ENCODE results near the gene MRNIP. TPM values are rescaled to one million over a fixed set of nuclear protein-coding genes. Genes with fewer than 3 reads are reported as not detected.

The MRNIP gene
- total RNA-seq, result 8.3 TPM

GRCh38 chr5:179858586-179859427 is at the start of gene MRNIP:
Gene MRNIP, minus strand, starts transcription at chr5:179858817. Its CDS starts 21 bp downstream, at chr5:179858796.
- peak; percentile 97 for ATAC-seq

GRCh38 chr5:179907556-179908324 is 49.1 kb upstream of the MRNIP start, which contains the start of gene TBC1D9B:
Gene TBC1D9B, minus strand, starts transcription at chr5:179907897. Its CDS starts 76 bp downstream, at chr5:179907821.
- peak; percentile 81 for ATAC-seq

- ATAC-seq, result peak; percentile 40
Measured at GRCh38 chr5:179906795-179907555, 48.4 kb upstream of the MRNIP start.

GRCh38 chr5:179906294-179906794 is 47.7 kb upstream of the MRNIP start:
- ATAC-seq, result no peak

- no peak for ATAC-seq
Measured at GRCh38 chr5:179905161-179905560, 46.5 kb upstream of the MRNIP start.

- ATAC-seq, result no peak
Measured at GRCh38 chr5:179904463-179905160, 46.0 kb upstream of the MRNIP start.

- ATAC-seq, result no peak
Measured at GRCh38 chr5:179902763-179903158, 44.1 kb upstream of the MRNIP start.

- peak; percentile 12 for ATAC-seq
Measured at GRCh38 chr5:179901915-179902762, 43.5 kb upstream of the MRNIP start.

GRCh38 chr5:179901462-179901861 is 42.8 kb upstream of the MRNIP start:
- ATAC-seq, result no peak

- ATAC-seq, result no peak
Measured at GRCh38 chr5:179900711-179901110, 42.1 kb upstream of the MRNIP start.

- no peak for ATAC-seq
Measured at GRCh38 chr5:179900206-179900605, 41.6 kb upstream of the MRNIP start.

GRCh38 chr5:179895861-179896260 is 37.2 kb upstream of the MRNIP start:
- ATAC-seq, result no peak

GRCh38 chr5:179893958-179894895 is 35.6 kb upstream of the MRNIP start:
- no peak for ATAC-seq

- ATAC-seq, result no peak
Measured at GRCh38 chr5:179893076-179893957, 34.7 kb upstream of the MRNIP start.

- no peak for ATAC-seq
Measured at GRCh38 chr5:179892255-179892654, 33.6 kb upstream of the MRNIP start.

GRCh38 chr5:179890751-179891682 is 32.4 kb upstream of the MRNIP start:
- ATAC-seq, result no peak

- no peak for ATAC-seq
Measured at GRCh38 chr5:179889885-179890284, 31.3 kb upstream of the MRNIP start.

- no peak for ATAC-seq
Measured at GRCh38 chr5:179887802-179888201, 29.2 kb upstream of the MRNIP start.
